Uterus (tissue), 2 donors: Measurements from ENCODE around the gene MLEC.

Experiments used
- POLR2A ChIP-seq, 2 donors: fragments of 450-650 bp; IDR thresholded peaks; one replicate each; pipeline ENCODE4 v1.6.1; 2016; ENCODE audit warnings: antibody characterized with exemption in 2 of 2, mild to moderate bottlenecking in 1 of 2, moderate library complexity in 1 of 2
- TF ChIP-seq, protein P1 (sequence below), 4 experiments: fragments of 200-600 bp in 2 of 4; fragments of 450-650 bp in 2 of 4; sonication (generic) in 2 of 4; IDR thresholded peaks; one replicate each; pipeline ENCODE4 v1.5.1; 2016 to 2019; ENCODE audit warnings: antibody characterized with exemption in 4 of 4, mild to moderate bottlenecking in 2 of 4, moderate library complexity in 1 of 4

- TF ChIP-seq, protein P1, sequence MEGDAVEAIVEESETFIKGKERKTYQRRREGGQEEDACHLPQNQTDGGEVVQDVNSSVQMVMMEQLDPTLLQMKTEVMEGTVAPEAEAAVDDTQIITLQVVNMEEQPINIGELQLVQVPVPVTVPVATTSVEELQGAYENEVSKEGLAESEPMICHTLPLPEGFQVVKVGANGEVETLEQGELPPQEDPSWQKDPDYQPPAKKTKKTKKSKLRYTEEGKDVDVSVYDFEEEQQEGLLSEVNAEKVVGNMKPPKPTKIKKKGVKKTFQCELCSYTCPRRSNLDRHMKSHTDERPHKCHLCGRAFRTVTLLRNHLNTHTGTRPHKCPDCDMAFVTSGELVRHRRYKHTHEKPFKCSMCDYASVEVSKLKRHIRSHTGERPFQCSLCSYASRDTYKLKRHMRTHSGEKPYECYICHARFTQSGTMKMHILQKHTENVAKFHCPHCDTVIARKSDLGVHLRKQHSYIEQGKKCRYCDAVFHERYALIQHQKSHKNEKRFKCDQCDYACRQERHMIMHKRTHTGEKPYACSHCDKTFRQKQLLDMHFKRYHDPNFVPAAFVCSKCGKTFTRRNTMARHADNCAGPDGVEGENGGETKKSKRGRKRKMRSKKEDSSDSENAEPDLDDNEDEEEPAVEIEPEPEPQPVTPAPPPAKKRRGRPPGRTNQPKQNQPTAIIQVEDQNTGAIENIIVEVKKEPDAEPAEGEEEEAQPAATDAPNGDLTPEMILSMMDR (IDR thresholded peaks at IDR 0.05) = no peak
- TF ChIP-seq POLR2A (IDR thresholded peaks at IDR 0.05) = no peak
Measured at GRCh38 chr12:120705618-120706017, 18.7 kb downstream of the MLEC start.
